ENCODE results near the gene RAB31. TPM values are rescaled to one million over a fixed set of nuclear protein-coding genes. Genes with fewer than 3 reads are reported as not detected.

The RAB31 gene
- total and polyA plus RNA-seq, 2 experiments from 2014 or later, result 8.7 to 27.7 TPM

DNA sequence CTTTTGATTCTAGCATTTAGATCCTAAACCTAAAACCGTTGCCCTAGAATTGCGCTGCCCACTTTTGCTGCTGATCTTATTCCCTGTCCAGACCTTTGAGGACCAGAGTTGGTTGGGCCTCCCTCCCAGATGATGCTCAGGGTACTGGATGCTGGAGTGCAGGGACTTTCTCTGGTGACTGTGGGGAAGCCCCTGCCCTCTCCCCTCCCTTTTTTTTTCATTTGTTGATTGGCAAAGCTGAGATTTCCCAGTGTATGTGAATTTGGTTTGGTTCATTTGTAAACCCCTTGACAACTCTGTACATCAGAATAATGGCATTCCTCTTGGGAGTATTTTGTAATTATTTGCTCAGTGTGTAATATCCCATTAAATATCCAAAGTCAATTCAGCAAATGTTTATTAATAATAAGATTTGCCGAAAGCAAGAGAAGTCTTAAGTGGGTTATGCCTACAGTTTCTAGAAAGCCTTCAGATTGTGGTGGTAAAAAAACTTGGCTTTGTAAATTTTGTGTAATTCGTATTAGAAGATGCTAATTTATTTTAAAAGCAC, 28.3 kb downstream of the RAB31 start:
- DNase-seq (ENCODE audit: low read depth in 1 of 2, low spot score in 1 of 2), result no peak
- Histone ChIP-seq H3K27ac (no peak overlapping the region), H3K9me3 (ENCODE audit: low read depth) (no peaks in the 10 kb centered on the region), H3K36me3 (no peaks in the 10 kb centered on the region), H3K27me3 (no peaks in the 10 kb centered on the region), H3K4me1 (ENCODE audit: low read depth) (no peaks in the 10 kb centered on the region), H3K4me3 (no peak overlapping the region)
- TF ChIP-seq, protein P1, sequence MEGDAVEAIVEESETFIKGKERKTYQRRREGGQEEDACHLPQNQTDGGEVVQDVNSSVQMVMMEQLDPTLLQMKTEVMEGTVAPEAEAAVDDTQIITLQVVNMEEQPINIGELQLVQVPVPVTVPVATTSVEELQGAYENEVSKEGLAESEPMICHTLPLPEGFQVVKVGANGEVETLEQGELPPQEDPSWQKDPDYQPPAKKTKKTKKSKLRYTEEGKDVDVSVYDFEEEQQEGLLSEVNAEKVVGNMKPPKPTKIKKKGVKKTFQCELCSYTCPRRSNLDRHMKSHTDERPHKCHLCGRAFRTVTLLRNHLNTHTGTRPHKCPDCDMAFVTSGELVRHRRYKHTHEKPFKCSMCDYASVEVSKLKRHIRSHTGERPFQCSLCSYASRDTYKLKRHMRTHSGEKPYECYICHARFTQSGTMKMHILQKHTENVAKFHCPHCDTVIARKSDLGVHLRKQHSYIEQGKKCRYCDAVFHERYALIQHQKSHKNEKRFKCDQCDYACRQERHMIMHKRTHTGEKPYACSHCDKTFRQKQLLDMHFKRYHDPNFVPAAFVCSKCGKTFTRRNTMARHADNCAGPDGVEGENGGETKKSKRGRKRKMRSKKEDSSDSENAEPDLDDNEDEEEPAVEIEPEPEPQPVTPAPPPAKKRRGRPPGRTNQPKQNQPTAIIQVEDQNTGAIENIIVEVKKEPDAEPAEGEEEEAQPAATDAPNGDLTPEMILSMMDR (IDR thresholded peaks at IDR 0.05; ENCODE audit: low read depth, low read length), result no peak

DNA sequence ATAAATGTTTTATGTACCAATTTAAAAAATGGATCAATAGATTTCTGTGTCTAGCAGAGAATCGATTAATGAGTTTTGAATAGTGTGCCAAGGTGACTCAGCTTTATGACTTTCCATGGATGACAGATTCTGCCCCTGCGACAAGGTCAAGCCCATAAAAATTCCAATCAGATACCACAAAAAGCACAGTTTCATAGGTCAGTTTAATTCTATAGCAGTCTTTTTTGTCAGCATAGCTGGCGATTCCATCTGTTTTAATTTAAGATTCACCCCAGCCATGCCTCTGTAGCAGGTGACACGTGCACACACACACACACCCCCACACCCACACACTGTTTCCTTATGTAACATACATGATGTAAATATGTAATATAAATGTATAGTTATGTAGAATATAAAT, 28.9 kb downstream of the RAB31 start:
- no peak for DNase-seq (ENCODE audit: low read depth in 1 of 2, low spot score in 1 of 2)
- TF ChIP-seq, protein P1 (IDR thresholded peaks at IDR 0.05; ENCODE audit: low read depth, low read length), result no peak
- no peaks in the 10 kb centered on the region for H3K27me3 ChIP-seq
- no peaks in the 10 kb centered on the region for H3K36me3 ChIP-seq
- peaks cover 2% of the 10 kb centered on the region for H3K4me1 ChIP-seq (ENCODE audit: low read depth)
- H3K27ac ChIP-seq, result no peak overlapping the region
- no peak overlapping the region for H3K4me3 ChIP-seq
- no peaks in the 10 kb centered on the region for H3K9me3 ChIP-seq (ENCODE audit: low read depth)

DNA sequence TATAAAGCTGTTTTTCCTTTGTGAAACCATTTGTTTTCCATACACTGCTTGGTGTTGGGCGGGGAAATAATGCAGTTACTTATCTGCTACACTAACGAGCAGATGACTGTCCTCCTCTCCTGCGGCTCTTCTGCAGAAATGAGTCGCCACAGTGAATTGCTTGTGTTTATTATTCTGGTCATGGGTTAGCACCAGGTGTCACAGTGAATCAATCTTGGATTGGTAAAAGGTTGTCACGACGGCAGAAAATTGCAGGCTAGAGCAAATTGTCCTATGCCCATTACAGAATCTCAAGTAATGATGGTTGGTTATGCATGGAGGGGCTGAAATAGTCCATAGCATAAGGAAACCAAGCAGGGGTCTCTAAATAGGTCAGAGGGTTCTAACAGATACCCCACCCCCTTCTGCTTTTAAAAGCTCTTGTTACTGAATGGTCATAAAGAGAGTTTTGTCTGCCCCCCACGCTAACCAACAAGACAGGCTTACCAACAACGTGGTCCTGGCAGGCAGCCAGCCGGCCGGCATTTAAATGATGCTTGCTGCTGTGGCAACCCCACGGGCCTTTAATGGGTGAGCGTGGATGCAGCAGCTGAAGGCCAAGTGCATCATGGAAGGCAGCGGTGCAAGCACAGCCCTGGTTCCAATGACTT, 29.5 kb downstream of the RAB31 start:
- H3K9me3 ChIP-seq (ENCODE audit: low read depth), result no peaks in the 10 kb centered on the region
- no peak for DNase-seq (ENCODE audit: low read depth in 1 of 2, low spot score in 1 of 2)
- peaks cover 7% of the 10 kb centered on the region for H3K4me1 ChIP-seq (ENCODE audit: low read depth)

DNA sequence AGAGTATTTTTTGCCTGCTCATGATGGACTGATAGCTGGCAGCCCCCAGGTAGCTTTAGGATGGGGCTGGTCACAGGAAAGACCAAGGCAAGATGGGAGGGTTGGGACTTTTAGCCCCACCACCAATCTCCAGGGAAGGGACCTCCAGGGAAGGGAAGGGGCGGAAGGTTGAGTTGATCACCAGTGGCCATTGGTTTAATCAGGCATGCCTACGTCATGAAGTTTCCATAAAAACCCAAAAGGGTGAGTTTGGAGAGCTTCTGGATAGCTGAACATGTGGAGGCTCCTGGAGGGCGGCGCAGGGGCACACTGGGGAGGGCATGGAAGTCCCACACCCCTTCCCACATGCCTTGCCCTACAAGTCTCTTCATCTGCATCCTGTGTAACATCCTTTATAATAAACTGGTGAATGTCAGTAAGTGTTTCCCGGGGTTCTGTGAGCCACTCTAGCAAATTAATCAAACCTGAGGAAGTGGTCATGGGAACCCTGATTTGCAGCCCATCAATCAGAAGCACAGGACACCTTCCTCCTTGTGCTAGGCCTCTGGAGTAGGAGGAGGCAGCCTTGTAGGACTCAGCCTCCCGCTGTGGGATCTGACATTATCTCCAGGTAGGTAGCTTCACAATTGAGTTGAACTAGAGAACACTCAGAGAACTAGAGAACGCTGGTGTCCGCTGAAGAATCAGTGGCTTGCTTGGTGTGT, 30.3 kb downstream of the RAB31 start:
- H3K4me3 ChIP-seq, result no peak overlapping the region
- no peaks in the 10 kb centered on the region for H3K36me3 ChIP-seq
- TF ChIP-seq, protein P1 (IDR thresholded peaks at IDR 0.05; ENCODE audit: low read depth, low read length), result no peak
- peaks cover 7% of the 10 kb centered on the region for H3K4me1 ChIP-seq (ENCODE audit: low read depth)
- no peak overlapping the region for H3K27ac ChIP-seq
- no peaks in the 10 kb centered on the region for H3K27me3 ChIP-seq
- DNase-seq (ENCODE audit: low read depth in 1 of 2, low spot score in 1 of 2), result no peak
- no peaks in the 10 kb centered on the region for H3K9me3 ChIP-seq (ENCODE audit: low read depth)

More for the DNA sequence above, 29.5 kb downstream of the RAB31 start:
- no peaks in the 10 kb centered on the region for H3K36me3 ChIP-seq
- TF ChIP-seq, protein P1 (IDR thresholded peaks at IDR 0.05; ENCODE audit: low read depth, low read length), result no peak
- no peak overlapping the region for H3K27ac ChIP-seq
- H3K4me3 ChIP-seq, result no peak overlapping the region
- H3K27me3 ChIP-seq, result no peaks in the 10 kb centered on the region

DNA sequence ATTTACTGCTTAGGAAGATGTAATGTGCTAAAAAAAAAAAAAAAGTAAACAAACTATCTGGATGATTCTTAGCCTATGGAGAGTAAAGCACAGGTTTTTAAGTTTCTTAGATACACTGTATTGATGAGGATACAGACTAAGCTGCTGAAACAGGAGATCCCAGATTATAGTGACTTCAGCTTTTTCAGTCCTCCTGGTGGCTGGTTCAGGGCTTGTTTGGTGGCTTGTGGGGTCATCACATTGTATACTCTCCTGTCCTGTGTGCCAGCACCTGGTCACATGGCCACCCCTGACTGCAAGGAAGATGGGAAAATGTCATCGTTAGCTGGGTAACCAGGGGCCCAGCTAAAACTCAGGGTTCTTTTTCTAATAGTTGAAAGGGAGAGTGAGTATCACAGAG, 31.4 kb downstream of the RAB31 start:
- Histone ChIP-seq H3K9me3 (ENCODE audit: low read depth) (no peaks in the 10 kb centered on the region), H3K27me3 (no peaks in the 10 kb centered on the region), H3K36me3 (no peaks in the 10 kb centered on the region), H3K4me3 (no peak overlapping the region), H3K27ac (no peak overlapping the region), H3K4me1 (ENCODE audit: low read depth) (peaks cover 7% of the 10 kb centered on the region)
- TF ChIP-seq, protein P1 (IDR thresholded peaks at IDR 0.05; ENCODE audit: low read depth, low read length), result no peak
- no peak for DNase-seq (ENCODE audit: low read depth in 1 of 2, low spot score in 1 of 2)
